ENCODE data around the gene NEU4.
"Not testable (repeated sequence)": the region's sequence is repeated elsewhere in the genome, so short reads cannot be mapped to it uniquely, and the experiment has no call there.

Gene NEU4

DNA sequence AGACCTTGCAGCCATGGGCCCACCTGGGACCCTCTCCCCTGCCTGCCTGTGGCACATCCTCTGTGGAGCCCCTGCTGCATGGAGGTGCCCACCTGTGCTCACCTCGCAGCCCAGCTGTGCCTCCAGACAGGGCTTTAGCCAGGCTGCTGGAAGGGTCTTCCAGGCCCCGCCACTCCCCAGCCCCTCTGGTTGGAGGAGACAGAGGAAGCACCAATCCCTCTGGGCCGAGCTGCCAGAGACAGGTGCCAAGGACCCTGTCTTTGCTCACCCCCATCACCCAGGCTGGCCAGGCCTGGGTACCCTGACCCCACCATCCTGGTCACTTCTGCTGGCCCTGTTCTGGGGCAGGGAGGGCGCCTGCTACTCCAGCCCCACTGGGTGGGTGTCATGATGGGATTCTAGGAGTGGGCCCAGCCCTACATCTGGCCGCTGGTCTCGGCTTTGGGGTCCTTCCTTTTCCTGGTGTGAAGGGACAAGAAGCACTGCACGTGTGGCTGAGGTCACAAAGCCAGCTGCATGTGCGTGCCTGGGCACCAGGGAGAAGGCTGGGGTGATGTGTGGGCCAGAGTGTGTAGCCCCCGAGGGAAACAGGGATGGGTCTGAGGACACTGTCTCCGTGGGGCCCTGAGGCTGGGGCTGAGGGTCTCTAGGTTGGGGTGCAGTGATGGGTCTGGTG lies 9.3 kb upstream of the NEU4 start:
- no peak for FAIRE-seq

DNA sequence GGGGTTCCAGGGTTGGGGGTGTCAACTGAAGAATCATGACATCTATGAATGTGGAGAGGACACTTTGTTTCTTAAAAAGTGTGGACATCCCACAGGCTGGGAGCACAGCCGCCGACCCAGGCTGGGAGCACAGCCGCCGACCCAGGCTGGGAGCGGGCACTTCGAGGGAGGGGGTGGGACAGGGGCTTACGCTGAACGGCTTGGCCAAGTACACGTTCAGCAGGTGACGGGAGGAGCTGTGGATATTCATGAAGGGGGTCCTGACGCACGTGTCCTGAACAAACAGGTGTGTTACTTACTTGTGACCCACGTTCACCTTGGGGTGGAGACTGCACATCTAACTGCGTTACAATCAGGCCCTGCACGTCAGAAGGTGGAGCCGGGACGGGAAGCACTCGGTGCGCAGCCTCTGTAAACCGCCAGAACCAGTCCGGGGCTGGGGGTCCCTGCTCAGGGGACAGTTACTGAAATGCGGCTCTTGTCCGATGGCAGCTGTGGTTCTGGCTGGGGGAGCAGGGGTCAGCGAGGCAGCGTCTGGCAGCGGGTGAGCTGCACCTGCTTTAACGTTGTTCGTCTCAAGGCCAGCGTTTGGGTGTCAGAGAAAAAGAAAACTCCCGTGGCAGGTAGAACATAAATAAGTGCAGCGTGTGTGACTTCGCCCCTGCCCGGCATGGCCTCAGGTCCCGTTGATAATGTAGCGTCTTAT lies 8.6 kb upstream of the NEU4 start:
- FAIRE-seq = not testable (repeated sequence)

DNA sequence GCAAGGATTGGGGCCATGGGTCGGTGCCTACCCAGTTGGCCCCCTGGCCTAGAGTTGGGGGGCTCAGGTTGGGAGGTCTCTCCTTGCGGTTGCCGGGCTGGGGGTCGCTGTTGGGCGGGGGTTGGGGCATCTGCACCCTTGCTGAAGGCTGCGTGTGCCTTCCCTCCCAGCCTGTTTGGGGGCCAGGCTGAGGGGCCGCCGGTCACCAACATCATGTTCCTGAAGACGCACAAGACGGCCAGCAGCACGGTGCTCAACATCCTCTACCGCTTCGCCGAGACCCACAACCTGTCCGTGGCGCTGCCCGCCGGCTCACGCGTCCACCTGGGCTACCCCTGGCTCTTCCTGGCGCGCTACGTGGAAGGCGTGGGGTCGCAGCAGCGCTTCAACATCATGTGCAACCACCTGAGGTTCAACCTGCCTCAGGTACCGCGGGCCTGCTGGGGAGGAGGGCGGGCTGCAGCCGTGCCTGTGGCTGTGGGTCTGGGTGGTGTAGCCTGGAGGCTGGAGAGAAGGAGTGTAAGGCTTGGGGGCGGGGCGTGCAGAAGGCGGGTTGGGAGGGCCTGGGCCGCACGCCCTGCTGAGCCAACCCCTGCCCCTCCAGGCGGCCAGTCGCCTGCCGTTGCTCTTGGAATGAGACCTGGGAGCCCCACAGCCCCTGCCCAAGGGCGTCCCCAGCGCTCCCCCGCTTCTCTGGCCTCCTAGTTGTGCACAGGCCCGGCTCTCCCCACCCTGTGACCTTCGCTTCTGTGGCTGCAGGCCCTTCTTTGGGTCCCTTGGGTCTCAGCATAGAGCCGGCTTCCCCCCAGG lies 7.2 kb upstream of the NEU4 start:
- FAIRE-seq = no peak

DNA sequence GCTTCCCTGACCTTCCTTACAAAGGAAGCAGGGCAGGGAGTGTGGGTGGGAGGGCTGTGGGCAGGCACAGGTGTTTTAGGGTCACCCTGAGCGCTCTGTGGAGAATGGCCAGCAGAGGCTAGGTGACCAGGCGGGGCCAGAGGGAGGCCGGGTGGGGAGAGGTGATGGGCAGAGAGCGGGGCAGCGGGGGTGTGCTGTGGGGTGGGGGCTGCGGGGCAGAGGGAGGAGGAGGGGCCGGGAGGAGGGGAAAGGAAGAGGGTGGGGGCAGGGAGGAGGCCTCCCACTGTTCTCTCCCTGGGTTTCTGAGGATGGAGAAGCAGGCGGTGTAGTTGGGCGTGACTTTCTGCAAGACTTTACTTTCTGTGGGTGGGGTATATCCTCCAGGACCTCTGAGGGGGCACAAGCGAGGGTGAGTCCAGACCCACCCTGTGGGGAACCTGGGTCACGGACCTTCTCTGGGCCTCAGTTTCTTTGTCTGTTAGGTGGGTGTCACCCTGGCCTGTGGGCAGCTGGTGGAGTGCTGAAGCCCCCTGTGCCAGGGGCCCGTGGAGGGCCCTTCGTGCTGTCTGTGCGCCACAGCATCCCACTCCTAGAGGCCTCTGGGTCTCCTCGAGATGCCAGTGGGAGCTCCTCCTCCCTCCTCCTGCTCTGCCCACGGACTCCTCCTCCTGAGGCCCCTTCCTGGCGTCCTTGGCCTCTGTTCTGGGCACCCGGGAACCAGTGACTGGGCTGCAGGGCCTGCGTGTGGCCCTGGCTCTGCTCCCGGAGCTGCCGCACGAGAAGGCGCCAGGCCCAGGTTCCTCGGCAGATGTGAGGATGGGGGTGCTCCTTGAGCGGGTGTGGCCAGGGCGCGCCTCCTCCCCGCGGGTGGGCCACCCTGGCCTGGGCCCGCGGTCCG lies 6.3 kb upstream of the NEU4 start:
- FAIRE-seq = no peak

DNA sequence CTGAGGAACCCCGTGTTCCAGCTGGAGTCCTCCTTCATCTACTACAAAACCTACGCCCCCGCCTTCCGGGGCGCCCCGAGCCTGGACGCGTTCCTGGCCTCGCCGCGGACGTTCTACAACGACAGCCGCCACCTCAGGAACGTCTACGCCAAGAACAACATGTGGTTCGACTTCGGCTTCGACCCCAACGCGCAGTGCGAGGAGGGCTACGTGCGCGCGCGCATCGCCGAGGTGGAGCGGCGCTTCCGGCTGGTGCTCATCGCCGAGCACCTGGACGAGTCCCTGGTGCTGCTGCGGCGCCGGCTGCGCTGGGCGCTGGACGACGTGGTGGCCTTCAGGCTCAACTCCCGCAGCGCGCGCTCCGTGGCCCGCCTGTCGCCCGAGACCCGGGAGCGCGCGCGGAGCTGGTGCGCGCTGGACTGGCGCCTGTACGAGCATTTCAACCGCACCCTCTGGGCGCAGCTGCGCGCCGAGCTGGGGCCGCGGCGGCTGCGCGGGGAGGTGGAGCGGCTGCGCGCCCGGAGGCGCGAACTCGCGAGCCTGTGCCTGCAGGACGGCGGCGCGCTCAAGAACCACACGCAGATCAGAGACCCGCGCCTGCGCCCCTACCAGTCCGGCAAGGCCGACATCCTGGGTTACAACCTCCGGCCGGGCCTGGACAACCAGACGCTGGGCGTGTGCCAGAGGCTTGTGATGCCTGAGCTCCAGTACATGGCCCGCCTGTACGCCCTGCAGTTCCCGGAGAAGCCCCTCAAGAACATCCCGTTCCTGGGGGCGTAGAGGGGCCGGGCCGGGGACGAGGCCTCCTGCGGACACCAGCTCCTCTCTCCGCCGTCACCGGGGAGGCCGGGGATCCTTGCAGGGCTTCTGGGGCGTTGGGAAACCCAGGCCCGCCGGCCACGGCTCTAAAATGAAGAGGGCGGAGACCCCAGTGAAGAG lies 5.3 kb upstream of the NEU4 start:
- FAIRE-seq = no peak

DNA sequence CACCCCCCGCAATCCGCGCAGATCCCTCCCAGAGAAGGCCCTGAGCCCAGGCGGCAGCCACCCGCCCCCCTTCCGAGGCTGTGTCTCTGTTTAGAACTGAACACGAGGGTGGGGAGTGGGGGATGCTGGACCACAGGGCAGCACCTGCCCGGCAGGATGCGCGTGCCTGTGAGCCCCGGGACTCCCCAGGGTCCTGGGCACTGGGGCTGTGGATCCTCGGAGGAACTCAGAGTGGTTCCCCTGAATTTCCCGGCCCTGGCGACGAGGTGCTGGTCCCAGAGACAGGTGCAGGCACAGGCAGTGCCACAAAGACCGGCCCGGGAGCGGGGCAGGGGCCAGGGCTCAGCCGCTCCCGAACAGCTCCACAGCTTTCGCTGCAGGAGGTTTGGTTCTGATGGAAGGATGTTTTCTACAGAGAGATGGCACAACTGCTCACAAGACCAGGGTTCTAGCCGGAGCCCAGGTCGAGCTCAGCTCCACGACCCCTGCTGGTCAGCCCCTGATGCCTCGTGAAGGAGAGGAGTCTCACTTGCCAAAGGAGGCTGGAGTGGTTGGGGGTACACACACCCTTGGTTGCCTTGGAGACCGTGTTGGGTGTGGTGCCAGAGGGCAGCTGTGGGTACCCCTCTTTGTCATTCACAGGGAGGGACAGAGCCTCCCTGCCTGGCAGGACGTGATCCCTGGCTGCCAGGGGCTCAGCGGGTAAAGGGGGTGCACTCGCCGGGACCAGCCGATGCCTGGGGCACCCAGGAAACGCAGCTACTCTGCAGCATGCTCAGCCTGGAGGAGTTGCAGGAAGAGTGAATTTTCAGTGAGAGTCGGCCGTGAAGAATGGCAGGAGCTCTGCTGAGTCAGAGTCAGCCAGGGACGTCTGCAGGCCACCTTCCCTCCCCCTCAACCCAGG lies 4.4 kb upstream of the NEU4 start:
- FAIRE-seq = no peak

DNA sequence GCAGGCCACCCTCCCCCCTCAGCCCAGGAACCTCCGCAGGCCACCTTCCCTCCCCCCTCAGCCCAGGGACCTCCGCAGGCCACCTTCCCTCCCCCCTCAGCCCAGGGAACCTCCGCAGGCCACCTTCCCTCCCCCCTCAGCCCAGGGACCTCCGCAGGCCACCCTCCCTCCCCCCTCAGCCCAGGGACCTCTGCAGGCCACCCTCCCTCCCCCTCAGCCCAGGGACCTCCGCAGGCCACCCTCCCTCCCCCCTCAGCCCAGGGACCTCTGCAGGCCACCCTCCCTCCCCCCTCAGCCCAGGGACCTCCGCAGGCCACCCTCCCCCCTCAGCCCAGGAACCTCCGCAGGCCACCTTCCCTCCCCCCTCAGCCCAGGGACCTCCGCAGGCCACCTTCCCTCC lies 2.8 kb upstream of the NEU4 start:
- not testable (repeated sequence) for FAIRE-seq

DNA sequence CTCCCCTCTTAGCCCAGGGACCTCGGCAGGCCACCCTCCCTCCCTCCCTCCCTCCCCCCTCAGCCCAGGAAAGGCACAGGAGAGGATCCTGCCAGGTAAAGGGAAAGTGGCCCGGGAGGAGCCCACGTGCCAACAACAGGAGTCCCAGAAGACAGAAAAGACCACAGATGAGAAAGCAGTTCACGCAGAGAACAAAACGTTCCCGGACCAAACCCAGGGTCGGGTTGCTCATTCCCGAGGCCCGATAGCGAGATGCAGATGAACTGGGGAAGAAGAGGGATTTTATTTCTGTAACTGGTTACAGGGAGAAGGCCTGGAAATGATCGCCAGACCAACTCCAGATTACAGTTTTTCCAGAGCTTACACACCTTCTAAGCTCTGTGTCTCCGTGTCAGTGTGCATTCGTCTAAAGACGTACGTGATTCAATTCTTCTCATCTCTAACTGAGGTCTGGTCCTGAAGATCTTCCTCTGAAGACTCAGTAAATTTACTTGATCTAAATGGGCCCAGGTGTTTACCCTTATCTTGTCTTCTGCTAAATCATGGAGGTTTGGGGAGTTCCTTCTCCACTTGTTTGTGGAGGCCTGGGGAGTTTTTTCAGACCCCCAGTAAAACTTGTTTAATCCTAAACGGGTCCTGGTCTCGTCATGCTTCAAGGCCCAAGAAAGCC lies 807 bp upstream of the NEU4 start:
- FAIRE-seq = no peak

DNA sequence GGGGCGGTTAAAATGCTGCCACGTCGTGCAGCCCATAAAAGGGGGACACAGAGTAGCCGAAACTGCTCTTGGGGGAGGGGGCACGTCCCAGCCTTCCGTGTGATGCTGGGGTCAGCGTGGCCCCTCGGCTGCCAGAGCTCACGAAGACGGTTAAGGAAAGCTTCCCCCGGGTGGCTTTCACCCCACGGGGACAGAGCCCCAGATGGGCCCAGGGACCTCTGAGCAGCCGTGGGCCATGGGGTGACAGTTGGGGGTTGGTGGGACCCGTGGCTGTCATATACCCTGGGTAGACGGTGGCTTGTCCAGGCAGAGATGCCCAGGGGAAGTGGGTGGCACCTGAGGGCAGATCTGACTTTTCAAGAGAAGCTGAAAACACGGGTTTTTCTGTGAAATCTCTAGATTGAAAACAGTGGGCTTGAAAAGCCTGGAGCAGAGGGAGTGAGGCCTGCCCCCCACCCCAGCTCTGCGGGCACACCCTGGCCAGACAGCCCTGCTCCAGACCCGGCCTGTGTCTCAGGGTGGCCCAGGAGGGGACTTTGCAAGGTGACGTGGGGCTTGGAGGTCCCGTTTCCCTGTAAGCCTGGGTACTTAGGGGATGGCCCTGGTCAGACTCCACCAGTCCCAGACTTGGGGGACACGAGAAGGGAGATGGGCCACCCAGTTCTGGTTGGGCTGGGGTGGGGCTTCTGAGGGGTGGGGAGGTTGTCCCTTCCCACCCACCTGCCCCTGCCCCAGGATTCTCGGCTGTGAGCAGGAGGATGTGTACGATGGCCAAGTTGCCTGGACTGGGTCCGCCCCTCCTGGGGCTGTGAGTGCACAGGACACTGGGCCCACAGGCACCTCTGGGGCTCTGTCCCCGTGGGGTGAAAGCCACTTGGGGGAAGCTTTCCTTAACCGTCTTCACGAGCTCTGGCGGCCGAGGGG lies 652 bp downstream of the NEU4 start:
- no peak for FAIRE-seq

DNA sequence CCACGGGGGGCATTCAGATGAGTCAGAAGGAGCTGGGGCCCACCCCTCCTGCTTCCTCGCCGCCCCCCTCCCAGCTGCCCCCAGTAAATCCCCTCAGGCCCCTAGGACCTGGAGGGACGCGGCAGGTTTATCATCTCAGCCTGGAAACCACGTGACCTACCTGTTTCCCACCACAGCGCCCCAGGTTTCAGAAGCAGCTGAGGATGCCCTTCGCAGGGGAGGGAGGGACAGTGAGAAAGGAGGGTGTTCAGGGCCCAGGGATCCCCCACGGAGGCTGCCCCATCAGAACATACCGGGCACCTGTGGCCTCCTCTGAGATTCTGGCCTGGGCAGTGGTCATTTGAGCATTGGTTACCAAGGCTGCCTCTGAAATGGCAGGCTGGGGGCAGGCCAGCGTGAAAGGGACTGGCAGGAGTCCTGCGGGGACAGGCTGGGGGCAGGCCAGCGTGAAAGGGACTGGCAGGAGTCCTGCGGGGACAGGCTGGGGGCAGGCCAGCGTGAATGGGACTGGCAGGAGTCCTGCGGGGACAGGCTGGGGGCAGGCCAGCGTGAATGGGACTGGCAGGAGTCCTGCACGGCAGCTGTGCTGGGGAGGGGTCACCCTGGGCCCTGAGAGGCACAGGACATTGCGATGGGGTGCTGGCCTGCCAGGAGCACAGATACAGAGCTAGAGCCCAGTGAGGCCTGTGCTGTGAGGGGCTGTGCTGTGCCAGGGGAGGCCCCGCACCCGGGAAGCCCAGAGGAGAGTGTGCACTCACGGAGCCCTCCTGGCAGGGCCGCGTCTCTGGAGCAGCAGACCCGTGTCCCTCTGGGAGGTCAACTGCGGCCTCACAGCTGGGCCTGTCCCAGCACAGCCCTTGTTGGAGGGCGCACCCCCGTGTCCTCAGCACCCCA lies 1.6 kb downstream of the NEU4 start:
- no peak for FAIRE-seq

DNA sequence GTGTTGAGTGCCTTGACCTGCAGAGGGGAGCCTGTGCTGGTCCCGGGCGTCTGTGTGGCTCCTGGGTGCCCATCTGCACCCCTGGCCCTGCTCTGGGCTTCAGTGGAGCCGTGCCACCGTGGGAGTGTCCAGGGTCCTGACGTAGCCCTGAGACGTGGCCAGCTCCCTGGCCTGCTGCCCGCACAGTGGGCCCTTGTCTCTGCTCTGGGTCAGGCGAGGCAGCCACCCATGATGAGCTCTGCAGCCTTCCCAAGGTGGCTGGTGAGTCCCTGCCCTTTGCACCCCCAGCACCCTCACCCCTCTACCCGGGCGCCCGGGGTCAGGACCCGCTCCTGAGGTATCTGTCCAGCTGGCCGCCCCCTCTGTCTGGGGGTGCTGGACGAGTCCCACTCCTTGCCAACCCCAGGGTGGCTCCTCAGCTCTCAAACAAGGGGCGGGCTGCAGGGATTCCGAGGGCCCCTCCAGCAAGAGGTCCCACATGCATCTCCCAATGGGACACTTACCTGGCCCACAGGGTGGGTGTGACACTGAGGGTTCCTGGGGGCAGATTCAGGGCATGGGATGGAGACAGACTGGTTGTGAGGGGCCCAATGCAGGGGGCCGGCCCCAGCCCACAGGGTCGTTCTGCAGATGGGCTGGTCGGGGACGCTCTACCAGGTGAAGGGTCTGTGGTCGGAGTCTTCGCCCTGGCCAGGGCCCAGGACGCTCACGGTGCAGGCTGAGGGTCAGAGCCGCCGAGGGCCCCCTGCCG lies 2.4 kb downstream of the NEU4 start:
- FAIRE-seq = no peak

DNA sequence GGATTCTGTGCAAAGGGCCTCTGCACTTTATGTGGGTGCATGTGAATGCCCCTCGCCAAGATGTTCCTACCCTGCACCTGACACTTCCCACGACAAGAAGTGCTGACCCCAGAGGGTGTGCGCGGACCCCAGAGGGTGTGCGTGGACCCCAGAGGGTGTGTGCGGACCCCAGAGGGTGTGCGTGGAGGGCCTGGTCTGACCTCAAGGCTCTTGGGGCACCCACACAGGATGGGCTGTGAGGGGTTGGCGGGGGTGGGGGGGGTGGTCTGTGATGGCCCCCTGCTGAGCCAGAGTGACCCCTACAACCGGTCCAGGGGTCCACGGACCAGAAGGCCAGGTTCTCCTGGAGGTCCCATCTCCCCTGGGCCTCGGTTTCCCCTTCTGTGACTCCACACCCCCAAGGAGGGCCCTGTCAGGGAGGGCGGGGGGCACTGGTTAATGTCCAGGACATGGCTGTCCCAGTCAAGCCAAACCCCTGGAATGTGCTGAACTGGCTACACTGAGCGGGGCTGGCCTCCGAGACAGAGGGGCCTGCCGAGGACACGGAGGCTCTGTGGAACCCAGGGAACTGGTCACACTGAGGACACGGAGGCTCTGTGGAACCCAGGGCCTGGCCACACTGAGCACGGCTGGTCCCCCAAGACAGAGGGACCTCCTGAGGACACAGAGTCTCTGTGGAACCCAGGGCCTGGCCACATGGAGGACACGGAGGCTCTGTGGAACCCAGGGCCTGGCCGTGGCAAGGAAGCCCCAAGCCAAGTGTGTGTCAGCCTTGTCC lies 3.1 kb downstream of the NEU4 start:
- no peak for FAIRE-seq

DNA sequence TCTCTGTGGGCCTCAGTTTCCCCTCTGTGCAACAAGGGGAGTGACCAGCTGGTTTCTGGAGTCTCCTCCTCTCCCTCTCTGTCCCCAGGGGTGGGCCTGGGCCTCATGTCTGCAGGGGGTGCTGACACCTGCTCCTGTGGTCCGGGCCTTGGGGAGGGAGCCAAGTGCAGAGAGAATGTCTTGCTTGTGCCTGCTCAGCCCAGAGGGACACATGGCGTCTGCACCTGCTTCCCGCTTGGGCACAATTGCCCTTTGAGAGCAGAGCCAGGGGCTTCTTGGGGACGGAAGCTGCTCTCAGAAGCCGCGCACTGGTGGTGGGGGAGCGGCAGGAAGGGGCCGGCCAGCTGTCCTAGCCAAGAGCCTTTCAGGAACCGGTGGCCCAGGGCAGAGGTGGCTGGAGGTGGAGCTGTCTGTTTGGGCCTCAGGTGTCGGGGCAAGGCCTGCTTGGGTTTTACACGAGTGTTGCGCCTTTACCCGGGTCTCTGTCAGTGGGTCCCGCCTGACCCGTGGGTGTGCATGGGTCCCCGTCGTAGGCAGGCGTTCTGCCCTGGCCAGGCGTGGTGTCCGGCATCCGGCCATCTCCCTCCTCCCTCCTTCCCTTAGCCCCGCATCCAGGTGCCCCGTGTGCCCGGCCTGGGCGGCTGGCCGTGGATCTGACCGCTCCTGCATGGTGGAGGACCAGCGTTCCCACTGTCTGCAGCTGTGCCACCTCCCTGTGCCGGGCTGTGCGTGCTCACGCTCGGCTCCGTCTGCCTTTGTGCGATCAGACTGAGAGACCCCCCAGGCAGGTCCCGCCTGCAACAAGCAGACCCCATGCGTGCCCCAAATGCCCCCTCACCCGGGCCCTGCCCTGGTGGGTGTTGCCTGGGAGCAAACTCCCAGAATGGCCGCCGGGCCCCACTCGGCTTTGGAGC lies 4.0 kb downstream of the NEU4 start:
- no peak for FAIRE-seq

DNA sequence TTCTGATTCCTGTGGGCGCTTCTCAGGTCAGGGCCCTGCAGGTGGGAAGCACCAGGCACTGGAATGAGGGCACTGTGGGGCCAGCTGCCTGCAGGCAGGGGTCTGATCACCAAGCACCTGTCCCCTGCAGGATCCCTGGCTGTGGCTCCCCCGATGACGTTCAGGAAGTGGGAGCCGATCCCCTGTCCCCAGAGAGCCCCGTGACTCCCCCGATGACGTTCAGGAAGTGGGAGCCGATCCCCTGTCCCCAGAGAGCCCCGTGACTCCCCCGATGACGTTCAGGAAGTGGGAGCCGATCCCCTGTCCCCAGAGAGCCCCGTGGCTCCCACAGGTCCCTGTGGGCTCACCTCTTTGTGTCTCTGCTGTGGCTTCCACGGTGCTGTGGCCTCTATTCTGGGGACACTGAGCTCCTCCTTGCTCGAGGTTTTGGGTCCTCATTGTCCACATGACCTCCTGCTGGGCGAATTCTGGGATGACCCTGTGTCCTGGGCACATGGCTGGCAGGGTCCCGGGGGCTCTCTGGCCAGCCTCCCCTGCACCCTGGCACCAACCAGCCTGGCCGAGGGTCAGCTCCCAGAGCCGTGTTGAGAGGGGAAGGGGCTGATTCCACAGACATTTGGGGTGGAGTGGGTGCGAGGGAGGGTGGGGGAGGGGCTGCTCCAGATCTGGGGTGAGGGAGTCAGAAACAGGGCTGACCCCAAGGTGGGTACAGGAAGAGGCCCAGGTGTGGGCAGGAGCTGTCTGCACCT lies 4.8 kb downstream of the NEU4 start:
- FAIRE-seq = no peak

DNA sequence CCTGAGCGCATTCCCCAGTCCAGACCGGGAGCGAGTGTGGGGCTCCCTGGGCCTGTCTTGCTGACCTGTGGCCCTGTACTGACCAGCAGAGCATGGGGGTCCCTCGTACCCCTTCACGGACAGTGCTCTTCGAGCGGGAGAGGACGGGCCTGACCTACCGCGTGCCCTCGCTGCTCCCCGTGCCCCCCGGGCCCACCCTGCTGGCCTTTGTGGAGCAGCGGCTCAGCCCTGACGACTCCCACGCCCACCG lies 5.3 kb downstream of the NEU4 start:
- FAIRE-seq = no peak
